HL-60 (cell line): ENCODE data around the gene GPAT3.

Experiments used
- DNase-seq, 2 experiments: peaks; one replicate each; pipeline ENCODE4 v3.0.0-alpha.2; 2010 to 2020; ENCODE audit warnings: low read depth in 1 of 2, low spot score in 1 of 2
- H3K27ac ChIP-seq: fragments of 250-450 bp; sonication (Bioruptor Pico); replicated peaks from 2 replicates; pipeline ENCODE4 v1.5.1; 2020; ENCODE audit warnings: mild to moderate bottlenecking, moderate library complexity
- H3K27me3 ChIP-seq: fragments of 250-450 bp; sonication (Bioruptor Pico); 2 replicates; pipeline ENCODE4 v1.5.1; 2021; ENCODE audit warnings: mild to moderate bottlenecking, moderate library complexity; ENCODE audit not compliant: insufficient read depth, poor library complexity, severe bottlenecking
- H3K4me3 ChIP-seq: replicated peaks from 2 replicates; pipeline ENCODE4 v1.5.1; 2011; ENCODE audit warnings: mild to moderate bottlenecking, control low read depth, low read length; ENCODE audit not compliant: insufficient read depth
- GABPA ChIP-seq: IDR thresholded peaks from 2 replicates; pipeline ENCODE4 v1.6.1; 2012; ENCODE audit warnings: low read depth
- POLR2AphosphoS5 ChIP-seq: IDR thresholded peaks from 2 replicates; pipeline ENCODE4 v1.6.1; 2012; ENCODE audit warnings: low read depth
- SPI1 ChIP-seq: IDR thresholded peaks from 2 replicates; pipeline ENCODE4 v1.6.1; 2012; ENCODE audit warnings: low read depth, mild to moderate bottlenecking, borderline replicate concordance
- TF ChIP-seq, protein P1 (sequence below): IDR thresholded peaks from 2 replicates; pipeline ENCODE4 v1.6.1; 2012; ENCODE audit warnings: low read depth; ENCODE audit not compliant: insufficient replicate concordance
- TF ChIP-seq, protein P2 (sequence below): IDR thresholded peaks from one replicate; pipeline ENCODE4 v1.5.1; 2011; ENCODE audit warnings: low read length, control low read depth, inconsistent platforms; ENCODE audit not compliant: insufficient read depth

Gene GPAT3

DNA sequence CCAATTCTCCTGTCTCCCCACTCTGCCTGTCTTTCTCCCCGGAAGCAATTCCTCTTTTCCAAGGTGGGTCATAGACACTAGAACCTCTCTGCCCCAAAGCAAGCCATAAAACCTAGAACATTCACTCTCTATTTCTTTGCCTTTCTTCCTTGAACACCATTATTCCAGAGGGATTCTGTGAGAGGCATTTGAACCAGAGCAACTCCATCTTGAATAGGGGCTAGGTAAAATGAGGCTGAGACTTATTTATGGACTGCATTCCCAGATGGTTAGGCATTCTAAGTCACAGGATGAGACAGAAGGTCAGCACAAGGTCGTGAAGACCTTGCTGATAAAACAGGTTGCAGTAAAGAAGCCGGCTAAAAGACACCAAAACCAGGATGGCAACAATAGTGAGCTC lies 13.7 kb upstream of the GPAT3 start:
- TF ChIP-seq, protein P1, sequence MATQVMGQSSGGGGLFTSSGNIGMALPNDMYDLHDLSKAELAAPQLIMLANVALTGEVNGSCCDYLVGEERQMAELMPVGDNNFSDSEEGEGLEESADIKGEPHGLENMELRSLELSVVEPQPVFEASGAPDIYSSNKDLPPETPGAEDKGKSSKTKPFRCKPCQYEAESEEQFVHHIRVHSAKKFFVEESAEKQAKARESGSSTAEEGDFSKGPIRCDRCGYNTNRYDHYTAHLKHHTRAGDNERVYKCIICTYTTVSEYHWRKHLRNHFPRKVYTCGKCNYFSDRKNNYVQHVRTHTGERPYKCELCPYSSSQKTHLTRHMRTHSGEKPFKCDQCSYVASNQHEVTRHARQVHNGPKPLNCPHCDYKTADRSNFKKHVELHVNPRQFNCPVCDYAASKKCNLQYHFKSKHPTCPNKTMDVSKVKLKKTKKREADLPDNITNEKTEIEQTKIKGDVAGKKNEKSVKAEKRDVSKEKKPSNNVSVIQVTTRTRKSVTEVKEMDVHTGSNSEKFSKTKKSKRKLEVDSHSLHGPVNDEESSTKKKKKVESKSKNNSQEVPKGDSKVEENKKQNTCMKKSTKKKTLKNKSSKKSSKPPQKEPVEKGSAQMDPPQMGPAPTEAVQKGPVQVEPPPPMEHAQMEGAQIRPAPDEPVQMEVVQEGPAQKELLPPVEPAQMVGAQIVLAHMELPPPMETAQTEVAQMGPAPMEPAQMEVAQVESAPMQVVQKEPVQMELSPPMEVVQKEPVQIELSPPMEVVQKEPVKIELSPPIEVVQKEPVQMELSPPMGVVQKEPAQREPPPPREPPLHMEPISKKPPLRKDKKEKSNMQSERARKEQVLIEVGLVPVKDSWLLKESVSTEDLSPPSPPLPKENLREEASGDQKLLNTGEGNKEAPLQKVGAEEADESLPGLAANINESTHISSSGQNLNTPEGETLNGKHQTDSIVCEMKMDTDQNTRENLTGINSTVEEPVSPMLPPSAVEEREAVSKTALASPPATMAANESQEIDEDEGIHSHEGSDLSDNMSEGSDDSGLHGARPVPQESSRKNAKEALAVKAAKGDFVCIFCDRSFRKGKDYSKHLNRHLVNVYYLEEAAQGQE, result no peak
- TF ChIP-seq POLR2AphosphoS5 (no peak), SPI1 (no peak), GABPA (no peak)
- TF ChIP-seq, protein P2, sequence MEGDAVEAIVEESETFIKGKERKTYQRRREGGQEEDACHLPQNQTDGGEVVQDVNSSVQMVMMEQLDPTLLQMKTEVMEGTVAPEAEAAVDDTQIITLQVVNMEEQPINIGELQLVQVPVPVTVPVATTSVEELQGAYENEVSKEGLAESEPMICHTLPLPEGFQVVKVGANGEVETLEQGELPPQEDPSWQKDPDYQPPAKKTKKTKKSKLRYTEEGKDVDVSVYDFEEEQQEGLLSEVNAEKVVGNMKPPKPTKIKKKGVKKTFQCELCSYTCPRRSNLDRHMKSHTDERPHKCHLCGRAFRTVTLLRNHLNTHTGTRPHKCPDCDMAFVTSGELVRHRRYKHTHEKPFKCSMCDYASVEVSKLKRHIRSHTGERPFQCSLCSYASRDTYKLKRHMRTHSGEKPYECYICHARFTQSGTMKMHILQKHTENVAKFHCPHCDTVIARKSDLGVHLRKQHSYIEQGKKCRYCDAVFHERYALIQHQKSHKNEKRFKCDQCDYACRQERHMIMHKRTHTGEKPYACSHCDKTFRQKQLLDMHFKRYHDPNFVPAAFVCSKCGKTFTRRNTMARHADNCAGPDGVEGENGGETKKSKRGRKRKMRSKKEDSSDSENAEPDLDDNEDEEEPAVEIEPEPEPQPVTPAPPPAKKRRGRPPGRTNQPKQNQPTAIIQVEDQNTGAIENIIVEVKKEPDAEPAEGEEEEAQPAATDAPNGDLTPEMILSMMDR, result no peak
- DNase-seq, result no peak
- no peak overlapping the region for H3K27ac ChIP-seq
- H3K4me3 ChIP-seq, result no peak overlapping the region
- H3K27me3 ChIP-seq, result no peaks in the 10 kb centered on the region

DNA sequence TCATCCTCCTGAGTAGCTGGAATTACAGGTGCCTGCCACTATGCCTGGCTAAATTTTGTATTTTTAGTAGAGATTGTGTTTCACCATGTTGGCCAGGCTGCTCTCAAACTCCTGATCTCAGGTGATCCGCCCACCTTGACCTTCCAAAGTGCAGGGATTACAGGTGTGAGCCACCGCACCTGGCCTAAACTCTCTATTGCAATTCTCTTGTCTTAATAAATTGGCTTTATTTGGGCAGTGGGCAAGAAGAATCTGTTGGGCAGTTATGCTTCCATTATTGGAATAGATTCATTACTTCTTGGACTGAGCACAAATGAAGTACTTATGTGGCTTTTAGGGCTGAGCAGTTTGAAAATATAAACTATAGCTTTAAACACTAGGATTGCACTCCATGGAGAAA lies 8.2 kb upstream of the GPAT3 start:
- TF ChIP-seq SPI1 (no peak), POLR2AphosphoS5 (no peak), GABPA (no peak)
- TF ChIP-seq, protein P2, result no peak
- TF ChIP-seq, protein P1, result no peak

DNA sequence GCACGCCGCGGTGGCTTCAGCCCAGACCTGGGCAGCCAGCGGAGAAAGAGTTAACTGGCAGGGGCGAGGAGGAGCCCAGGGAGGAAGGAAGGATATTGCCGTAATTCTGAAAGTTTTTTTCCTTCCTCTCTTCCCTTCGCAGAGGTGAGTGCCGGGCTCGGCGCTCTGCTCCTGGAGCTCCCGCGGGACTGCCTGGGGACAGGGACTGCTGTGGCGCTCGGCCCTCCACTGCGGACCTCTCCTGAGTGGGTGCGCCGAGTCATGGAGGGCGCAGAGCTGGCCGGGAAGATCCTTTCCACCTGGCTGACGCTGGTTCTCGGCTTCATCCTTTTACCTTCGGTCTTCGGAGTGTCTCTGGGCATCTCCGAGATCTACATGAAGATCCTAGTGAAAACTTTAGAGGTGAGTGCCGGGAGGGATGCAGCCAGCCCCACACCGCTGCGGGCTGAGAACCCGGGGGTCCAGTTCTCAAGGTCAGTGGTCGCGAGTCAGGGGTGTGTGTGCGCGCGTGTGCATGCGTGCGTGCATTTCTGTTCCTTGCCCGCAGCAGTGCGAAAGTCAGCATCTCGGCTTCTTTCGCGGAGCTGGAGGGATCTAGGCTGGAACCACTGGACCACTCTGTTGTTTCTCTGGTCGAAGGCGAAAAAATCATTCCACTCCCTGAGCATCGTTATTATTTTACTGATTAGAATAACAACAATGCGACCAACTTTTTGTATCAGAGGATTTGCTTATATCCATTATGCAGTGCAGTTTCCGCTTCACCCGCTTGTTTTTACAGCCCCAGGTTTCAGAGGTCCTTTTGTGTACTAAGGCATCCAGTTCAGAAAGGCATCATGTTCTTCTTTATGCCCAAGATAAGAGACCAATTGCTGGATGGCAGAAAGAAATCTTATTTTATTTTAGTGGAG lies 709 bp downstream of the GPAT3 start:
- TF ChIP-seq, protein P1, result no peak
- TF ChIP-seq, protein P2, result no peak
- TF ChIP-seq POLR2AphosphoS5 (no peak), GABPA (no peak), SPI1 (no peak)
- peaks cover 11% of the 10 kb centered on the region for H3K27me3 ChIP-seq
- peak overlapping the region; percentile 62 for H3K4me3 ChIP-seq
- no peak for DNase-seq
- H3K27ac ChIP-seq, result peak overlapping the region; percentile 10

More for the DNA sequence above, 8.2 kb upstream of the GPAT3 start:
- Histone ChIP-seq H3K27me3 (no peaks in the 10 kb centered on the region), H3K4me3 (no peak overlapping the region), H3K27ac (no peak overlapping the region)
- DNase-seq, result no peak
